HepG2 (cell line): ENCODE measurements around the gene HYAL2. TPM values are rescaled to one million over a fixed set of nuclear protein-coding genes. Genes with fewer than 3 reads are reported as not detected.

Source experiments
- FOXC1 ChIP-seq: sonication (generic); formaldehyde crosslinking; IDR thresholded peaks from 2 replicates; pipeline ENCODE4 v1.8.0; 2022; ENCODE audit warnings: mild to moderate bottlenecking, missing genetic modification reagents, borderline replicate concordance
- TP53 ChIP-seq: sonication (generic); formaldehyde crosslinking; conservative IDR thresholded peaks from 2 replicates; pipeline ENCODE4 v1.4.0; 2020; ENCODE audit warnings: missing genetic modification reagents
- ZEB1 ChIP-seq: IDR thresholded peaks from 2 replicates; pipeline ENCODE4 v1.6.1; 2012; ENCODE audit warnings: mild to moderate bottlenecking, low read depth, inconsistent platforms; ENCODE audit not compliant: insufficient replicate concordance
- ZNF547 ChIP-seq: sonication (generic); formaldehyde crosslinking; IDR thresholded peaks from 2 replicates; pipeline ENCODE4 v1.5.1; 2020; ENCODE audit warnings: mild to moderate bottlenecking, missing genetic modification reagents
- ZNF563 ChIP-seq: sonication (generic); formaldehyde crosslinking; IDR thresholded peaks from 2 replicates; pipeline ENCODE4 v1.8.0; 2022; ENCODE audit warnings: mild to moderate bottlenecking, moderate library complexity, missing genetic modification reagents
- ZNF569 ChIP-seq: sonication (generic); formaldehyde crosslinking; IDR thresholded peaks from 2 replicates; pipeline ENCODE4 v1.5.0; 2020; ENCODE audit warnings: mild to moderate bottlenecking, missing genetic modification reagents, moderate library complexity, borderline replicate concordance
- polyA plus RNA-seq, 8 experiments: library from polyadenylated mRNA; depleted of rRNA in 3 of 8; stranded (reverse) in 7 of 8; unstranded in 1 of 8; fragments of >200 nt; fragmentation: Illumina TruSeq in 4 of 8; extraction: Trizol in 4 of 8; gene quantifications; 2 replicates each; pipeline versions ENCODE4 v1.2.1 to v1.2.3, GENCODE V29; 2011 to 2016; ENCODE audit warnings: low read depth in 4 of 8, missing spikeins in 1 of 8, mixed read lengths in 1 of 8; ENCODE audit not compliant: insufficient read depth in 1 of 8
- total RNA-seq, 5 experiments: library from RNA; depleted of rRNA; stranded (reverse); fragments of >200 nt; fragmentation: Illumina TruSeq; extraction: Trizol; gene quantifications; 2 replicates each; pipeline ENCODE4 v1.2.3, GENCODE V29; 2016; ENCODE audit warnings: low read depth in 1 of 5
- TF ChIP-seq, protein P1 (sequence below): sonication (generic); formaldehyde crosslinking; IDR thresholded peaks from 2 replicates; pipeline ENCODE4 v1.8.0; 2022; ENCODE audit warnings: mild to moderate bottlenecking, missing genetic modification reagents, borderline replicate concordance
- TF ChIP-seq, protein P2 (sequence below): sonication (generic); formaldehyde crosslinking; IDR thresholded peaks from 2 replicates; pipeline ENCODE4 v1.8.0; 2022; ENCODE audit warnings: mild to moderate bottlenecking, missing genetic modification reagents, moderate library complexity
- TF ChIP-seq, protein P3 (sequence below): sonication (generic); formaldehyde crosslinking; IDR thresholded peaks from 2 replicates; pipeline ENCODE4 v1.4.0; 2020; ENCODE audit warnings: mild to moderate bottlenecking, missing genetic modification reagents
- TF ChIP-seq, protein P4 (sequence below): IDR thresholded peaks from 2 replicates; pipeline ENCODE4 v1.6.1; 2016; ENCODE audit warnings: mild to moderate bottlenecking
- TF ChIP-seq, protein P5 (sequence below): sonication (generic); formaldehyde crosslinking; conservative IDR thresholded peaks from 2 replicates; pipeline ENCODE4 v1.4.0; 2020; ENCODE audit warnings: mild to moderate bottlenecking, missing genetic modification reagents, moderate library complexity
- TF ChIP-seq, protein P6 (sequence below): sonication (generic); formaldehyde crosslinking; IDR thresholded peaks from 2 replicates; pipeline ENCODE4 v1.4.0; 2020; ENCODE audit warnings: mild to moderate bottlenecking, missing genetic modification reagents

HYAL2 gene
- total and polyA plus RNA-seq, 2 of the 13 experiments (the other 11 are each of a cell fraction or from before 2014, with no cell fraction given): 76.2 to 102 TPM

DNA sequence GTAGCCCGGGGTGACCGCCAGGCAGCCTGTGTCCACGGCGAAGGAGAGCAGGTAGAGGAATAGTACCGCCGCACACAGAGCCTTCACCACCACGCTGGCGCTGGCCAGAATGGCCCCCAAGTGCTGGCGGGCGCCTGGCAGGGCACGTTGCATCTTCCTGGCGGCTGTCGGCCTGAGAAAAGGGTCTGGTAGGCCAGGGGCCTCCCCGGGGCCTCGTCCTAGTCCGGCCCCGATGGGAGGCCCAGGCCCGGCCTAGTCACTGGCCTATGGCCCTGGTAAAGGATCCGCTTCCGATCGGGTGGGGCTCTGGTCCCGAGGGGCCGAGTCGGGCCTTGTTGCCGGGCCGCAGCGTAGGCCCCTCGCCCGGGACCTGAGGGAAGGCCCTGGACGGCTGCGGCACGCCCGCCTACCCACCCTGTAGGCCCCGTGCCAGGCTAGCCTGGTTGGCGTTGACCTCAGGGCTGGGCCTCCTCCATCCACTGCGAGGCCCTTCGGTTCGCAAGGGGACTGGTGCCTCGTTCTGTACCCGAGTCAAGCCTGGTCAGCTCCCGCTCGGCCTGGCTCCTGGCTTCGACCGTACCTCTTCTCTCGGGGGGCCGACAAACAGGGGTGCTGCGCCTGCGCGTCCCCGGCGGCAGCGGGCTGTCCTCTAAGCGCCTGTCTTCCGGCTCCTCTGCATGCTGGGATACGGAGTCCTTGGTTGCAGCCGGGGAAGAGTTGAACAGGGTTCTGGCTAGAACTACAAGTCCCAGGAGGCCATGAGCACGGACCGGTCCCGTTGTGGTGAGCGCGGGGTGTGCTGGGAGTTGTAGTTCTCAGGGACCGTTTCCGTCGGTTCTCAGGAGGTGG lies 36.6 kb upstream of the HYAL2 start, which contains the start of gene TMEM115 (continued):
- TF ChIP-seq, protein P1, sequence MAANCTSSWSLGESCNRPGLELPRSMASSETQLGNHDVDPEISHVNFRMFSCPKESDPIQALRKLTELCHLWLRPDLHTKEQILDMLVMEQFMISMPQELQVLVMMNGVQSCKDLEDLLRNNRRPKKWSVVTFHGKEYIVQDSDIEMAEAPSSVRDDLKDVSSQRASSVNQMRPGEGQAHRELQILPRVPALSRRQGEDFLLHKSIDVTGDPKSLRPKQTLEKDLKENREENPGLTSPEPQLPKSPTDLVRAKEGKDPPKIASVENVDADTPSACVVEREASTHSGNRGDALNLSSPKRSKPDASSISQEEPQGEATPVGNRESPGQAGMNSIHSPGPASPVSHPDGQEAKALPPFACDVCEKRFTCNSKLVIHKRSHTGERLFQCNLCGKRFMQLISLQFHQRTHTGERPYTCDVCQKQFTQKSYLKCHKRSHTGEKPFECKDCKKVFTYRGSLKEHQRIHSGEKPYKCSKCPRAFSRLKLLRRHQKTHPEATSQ (CRISPR knock-in tag): peak; percentile 63; the same call in 1 of the 2 replicates
- TF ChIP-seq ZNF563 (CRISPR knock-in tag): peak; percentile 73
- TF ChIP-seq, protein P2, sequence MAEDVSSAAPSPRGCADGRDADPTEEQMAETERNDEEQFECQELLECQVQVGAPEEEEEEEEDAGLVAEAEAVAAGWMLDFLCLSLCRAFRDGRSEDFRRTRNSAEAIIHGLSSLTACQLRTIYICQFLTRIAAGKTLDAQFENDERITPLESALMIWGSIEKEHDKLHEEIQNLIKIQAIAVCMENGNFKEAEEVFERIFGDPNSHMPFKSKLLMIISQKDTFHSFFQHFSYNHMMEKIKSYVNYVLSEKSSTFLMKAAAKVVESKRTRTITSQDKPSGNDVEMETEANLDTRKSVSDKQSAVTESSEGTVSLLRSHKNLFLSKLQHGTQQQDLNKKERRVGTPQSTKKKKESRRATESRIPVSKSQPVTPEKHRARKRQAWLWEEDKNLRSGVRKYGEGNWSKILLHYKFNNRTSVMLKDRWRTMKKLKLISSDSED (CRISPR knock-in tag): no peak
- TF ChIP-seq FOXC1 (CRISPR knock-in tag): peak; percentile 59; the same call in 1 of the 2 replicates
- TF ChIP-seq, protein P3, sequence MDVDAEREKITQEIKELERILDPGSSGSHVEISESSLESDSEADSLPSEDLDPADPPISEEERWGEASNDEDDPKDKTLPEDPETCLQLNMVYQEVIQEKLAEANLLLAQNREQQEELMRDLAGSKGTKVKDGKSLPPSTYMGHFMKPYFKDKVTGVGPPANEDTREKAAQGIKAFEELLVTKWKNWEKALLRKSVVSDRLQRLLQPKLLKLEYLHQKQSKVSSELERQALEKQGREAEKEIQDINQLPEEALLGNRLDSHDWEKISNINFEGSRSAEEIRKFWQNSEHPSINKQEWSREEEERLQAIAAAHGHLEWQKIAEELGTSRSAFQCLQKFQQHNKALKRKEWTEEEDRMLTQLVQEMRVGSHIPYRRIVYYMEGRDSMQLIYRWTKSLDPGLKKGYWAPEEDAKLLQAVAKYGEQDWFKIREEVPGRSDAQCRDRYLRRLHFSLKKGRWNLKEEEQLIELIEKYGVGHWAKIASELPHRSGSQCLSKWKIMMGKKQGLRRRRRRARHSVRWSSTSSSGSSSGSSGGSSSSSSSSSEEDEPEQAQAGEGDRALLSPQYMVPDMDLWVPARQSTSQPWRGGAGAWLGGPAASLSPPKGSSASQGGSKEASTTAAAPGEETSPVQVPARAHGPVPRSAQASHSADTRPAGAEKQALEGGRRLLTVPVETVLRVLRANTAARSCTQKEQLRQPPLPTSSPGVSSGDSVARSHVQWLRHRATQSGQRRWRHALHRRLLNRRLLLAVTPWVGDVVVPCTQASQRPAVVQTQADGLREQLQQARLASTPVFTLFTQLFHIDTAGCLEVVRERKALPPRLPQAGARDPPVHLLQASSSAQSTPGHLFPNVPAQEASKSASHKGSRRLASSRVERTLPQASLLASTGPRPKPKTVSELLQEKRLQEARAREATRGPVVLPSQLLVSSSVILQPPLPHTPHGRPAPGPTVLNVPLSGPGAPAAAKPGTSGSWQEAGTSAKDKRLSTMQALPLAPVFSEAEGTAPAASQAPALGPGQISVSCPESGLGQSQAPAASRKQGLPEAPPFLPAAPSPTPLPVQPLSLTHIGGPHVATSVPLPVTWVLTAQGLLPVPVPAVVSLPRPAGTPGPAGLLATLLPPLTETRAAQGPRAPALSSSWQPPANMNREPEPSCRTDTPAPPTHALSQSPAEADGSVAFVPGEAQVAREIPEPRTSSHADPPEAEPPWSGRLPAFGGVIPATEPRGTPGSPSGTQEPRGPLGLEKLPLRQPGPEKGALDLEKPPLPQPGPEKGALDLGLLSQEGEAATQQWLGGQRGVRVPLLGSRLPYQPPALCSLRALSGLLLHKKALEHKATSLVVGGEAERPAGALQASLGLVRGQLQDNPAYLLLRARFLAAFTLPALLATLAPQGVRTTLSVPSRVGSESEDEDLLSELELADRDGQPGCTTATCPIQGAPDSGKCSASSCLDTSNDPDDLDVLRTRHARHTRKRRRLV (CRISPR knock-in tag): no peak
- TF ChIP-seq TP53: no peak
- no peak for TF ChIP-seq ZEB1
- TF ChIP-seq ZNF569 (CRISPR knock-in tag): 0 out of 2 replicates have a peak, but pooled peaks have one; percentile 71
- TF ChIP-seq, protein P4, sequence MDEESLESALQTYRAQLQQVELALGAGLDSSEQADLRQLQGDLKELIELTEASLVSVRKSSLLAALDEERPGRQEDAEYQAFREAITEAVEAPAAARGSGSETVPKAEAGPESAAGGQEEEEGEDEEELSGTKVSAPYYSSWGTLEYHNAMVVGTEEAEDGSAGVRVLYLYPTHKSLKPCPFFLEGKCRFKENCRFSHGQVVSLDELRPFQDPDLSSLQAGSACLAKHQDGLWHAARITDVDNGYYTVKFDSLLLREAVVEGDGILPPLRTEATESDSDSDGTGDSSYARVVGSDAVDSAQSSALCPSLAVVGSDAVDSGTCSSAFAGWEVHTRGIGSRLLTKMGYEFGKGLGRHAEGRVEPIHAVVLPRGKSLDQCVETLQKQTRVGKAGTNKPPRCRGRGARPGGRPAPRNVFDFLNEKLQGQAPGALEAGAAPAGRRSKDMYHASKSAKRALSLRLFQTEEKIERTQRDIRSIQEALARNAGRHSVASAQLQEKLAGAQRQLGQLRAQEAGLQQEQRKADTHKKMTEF (CRISPR knock-in tag): peak; percentile 88
- TF ChIP-seq, protein P5, sequence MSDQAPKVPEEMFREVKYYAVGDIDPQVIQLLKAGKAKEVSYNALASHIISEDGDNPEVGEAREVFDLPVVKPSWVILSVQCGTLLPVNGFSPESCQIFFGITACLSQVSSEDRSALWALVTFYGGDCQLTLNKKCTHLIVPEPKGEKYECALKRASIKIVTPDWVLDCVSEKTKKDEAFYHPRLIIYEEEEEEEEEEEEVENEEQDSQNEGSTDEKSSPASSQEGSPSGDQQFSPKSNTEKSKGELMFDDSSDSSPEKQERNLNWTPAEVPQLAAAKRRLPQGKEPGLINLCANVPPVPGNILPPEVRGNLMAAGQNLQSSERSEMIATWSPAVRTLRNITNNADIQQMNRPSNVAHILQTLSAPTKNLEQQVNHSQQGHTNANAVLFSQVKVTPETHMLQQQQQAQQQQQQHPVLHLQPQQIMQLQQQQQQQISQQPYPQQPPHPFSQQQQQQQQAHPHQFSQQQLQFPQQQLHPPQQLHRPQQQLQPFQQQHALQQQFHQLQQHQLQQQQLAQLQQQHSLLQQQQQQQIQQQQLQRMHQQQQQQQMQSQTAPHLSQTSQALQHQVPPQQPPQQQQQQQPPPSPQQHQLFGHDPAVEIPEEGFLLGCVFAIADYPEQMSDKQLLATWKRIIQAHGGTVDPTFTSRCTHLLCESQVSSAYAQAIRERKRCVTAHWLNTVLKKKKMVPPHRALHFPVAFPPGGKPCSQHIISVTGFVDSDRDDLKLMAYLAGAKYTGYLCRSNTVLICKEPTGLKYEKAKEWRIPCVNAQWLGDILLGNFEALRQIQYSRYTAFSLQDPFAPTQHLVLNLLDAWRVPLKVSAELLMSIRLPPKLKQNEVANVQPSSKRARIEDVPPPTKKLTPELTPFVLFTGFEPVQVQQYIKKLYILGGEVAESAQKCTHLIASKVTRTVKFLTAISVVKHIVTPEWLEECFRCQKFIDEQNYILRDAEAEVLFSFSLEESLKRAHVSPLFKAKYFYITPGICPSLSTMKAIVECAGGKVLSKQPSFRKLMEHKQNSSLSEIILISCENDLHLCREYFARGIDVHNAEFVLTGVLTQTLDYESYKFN: 0 out of 2 replicates have a peak, but pooled peaks have one; percentile 8
- TF ChIP-seq, protein P6, sequence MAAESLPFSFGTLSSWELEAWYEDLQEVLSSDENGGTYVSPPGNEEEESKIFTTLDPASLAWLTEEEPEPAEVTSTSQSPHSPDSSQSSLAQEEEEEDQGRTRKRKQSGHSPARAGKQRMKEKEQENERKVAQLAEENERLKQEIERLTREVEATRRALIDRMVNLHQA: no peak
- peak; percentile 86; the same call in 1 of the 2 replicates for TF ChIP-seq ZNF547 (CRISPR knock-in tag)
